ENCODE measurements around the gene DNM1.
"Not testable (repeated sequence)": the region's sequence is repeated elsewhere in the genome, so short reads cannot be mapped to it uniquely, and the experiment has no call there.

Gene DNM1

GRCh38 chr9:128253140-128253990 is 50.2 kb downstream of the DNM1 start:
- DNase-seq, result no peak

GRCh38 chr9:128253991-128254346 is 50.8 kb downstream of the DNM1 start:
- no peak for DNase-seq

- no peak for DNase-seq
These were observed 51.2 kb downstream of the DNM1 start for GRCh38 chr9:128254362-128254761.

GRCh38 chr9:128254855-128255759 is 51.9 kb downstream of the DNM1 start:
- no peak for DNase-seq

GRCh38 chr9:128257086-128257825 is 54.1 kb downstream of the DNM1 start:
- DNase-seq, result no peak

- DNase-seq, result no peak
These were observed 54.7 kb downstream of the DNM1 start for GRCh38 chr9:128257907-128258306.

GRCh38 chr9:128258326-128258725 is 55.1 kb downstream of the DNM1 start:
- DNase-seq, result no peak

- DNase-seq, result no peak
These were observed 56.0 kb downstream of the DNM1 start for GRCh38 chr9:128259156-128259555.

GRCh38 chr9:128260340-128260739 is 57.2 kb downstream of the DNM1 start:
- no peak for DNase-seq

- DNase-seq, result no peak
These were observed 59.5 kb downstream of the DNM1 start for GRCh38 chr9:128262687-128263086.

- no peak for DNase-seq
These were observed 62.2 kb downstream of the DNM1 start for GRCh38 chr9:128265348-128265847.

GRCh38 chr9:128266868-128267590 is 63.9 kb downstream of the DNM1 start:
- DNase-seq, result no peak

- DNase-seq, result no peak
These were observed 67.9 kb downstream of the DNM1 start for GRCh38 chr9:128271112-128271511.

- DNase-seq, result no peak
These were observed 68.3 kb downstream of the DNM1 start for GRCh38 chr9:128271512-128271911.

- no peak for DNase-seq
These were observed 71.1 kb downstream of the DNM1 start for GRCh38 chr9:128274245-128274644.

GRCh38 chr9:128275198-128276007 is 72.2 kb downstream of the DNM1 start, which contains the start of gene GOLGA2:
TSS of gene GOLGA2 (minus strand) at chr9:128276007. CDS start at chr9:128275976, 31 bp downstream.
- no peak for DNase-seq

GRCh38 chr9:128276008-128276573 is 72.9 kb downstream of the DNM1 start, which contains the start of gene SWI5:
TSS of gene SWI5 (plus strand) at chr9:128276276.
- DNase-seq, result peak; percentile 98

- DNase-seq, result no peak
These were observed 73.5 kb downstream of the DNM1 start for GRCh38 chr9:128276574-128277270.

GRCh38 chr9:128279088-128280073 is 76.2 kb downstream of the DNM1 start:
- not testable (repeated sequence) for DNase-seq

Data from NK-92 treated with Interleukin-12 subunit alpha and Interleukin-12 subunit beta, amount 100 ng/mL, for 24 hours (cell line).